ENCODE results near the gene MICAL2.

Gene MICAL2

DNA sequence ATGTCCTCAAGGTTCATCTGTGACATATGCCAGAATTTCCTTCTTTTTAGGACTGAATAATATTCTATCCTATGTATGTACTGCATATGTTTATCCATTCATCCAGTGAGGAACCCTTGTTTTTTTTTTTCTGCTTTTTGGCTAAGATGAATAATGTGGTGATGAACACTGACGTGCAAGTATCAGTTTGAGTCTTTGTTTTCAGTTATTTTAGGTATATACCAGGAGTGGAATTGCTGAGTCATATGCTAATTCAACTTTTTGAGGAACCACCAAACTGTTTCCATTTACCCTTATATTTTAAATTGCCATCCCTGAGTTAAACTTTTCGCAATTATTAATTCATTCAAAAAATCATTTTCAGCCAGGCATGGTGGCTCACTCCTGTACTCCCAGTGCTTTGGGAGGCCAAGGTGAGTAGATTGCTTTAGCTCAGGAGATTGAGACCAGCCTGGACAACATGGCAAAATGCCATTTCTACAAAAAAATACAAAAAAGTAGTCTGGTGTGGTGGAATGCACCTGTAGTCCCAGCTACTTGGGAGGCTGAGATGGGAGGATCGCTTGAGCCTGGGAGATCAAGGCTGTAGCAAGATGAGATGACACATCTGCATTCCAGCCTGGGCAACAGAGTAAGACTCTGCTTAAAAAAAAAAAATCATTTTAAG is 64.2 kb downstream of the MICAL2 start:
- DNase-seq, result no peak

- DNase-seq, result no peak
These were observed 65.4 kb downstream of the MICAL2 start for GRCh38 chr11:12175694-12176241.

DNA sequence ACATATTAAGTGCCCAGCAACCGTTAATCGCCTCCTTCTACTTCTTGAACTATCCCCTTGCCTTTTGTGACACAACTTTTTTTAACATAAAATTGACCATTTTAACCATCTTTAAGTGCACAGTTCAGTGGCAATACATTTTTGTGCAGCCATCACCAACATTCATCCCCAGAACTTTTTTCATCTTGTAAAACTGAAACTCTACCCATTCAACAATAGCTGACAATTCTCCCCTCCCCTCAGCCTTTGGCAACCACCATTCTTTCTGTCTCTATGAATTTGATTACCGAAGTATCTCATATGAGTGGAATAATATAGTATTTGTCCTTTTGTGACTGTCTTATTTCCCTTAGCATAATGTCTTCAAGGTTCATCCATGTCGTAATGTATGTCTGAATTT is 66.0 kb downstream of the MICAL2 start:
- DNase-seq, result no peak

DNA sequence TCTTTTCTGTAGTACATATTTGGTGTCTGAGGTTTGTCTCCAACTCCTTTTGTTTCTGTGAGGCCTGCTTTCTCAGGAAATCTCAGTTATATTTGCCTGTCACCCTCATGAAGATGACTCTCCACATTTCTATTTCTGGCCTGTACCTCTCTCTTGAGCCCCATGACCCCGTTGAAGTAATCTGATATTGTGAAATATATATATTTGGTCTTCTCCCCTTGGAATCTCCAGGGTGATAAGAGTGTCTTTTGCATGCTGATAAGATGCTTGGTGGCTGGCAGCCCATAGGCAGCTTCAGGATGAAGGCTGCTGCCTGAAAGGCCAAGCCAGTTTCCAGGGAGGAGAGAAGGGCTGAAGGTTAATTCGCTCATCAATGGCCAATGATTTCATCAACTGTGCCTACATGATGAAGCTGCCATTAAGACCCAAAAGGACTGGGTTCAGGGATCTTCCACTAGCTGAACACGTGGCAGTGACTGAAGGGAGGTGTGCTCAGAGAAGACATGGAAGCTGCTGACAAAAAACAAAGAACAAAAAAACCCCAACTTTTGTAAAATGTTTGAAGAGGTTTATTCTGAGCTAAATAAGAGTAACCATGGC is 67.4 kb downstream of the MICAL2 start:
- DNase-seq, result no peak

DNA sequence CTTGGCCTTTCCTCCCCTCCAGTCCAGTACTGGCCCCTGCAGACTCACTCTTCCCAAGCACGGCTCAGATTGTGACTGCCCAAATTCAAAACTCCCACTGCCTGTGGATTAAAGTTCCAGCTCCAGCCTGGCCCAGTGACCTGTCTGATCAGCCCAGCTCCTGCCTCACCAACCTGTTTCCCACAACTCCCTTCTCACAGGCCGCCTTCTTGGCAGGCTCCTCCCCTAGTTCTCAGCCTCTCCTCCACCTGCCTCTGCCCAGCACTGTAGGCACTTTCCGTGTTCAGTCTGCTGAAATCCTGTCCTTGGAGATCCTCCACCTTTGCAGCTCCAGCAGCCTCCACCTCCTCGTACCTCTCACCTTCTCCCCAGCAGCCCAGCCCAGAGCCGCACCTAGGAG is 68.6 kb downstream of the MICAL2 start:
- no peak for DNase-seq

DNA sequence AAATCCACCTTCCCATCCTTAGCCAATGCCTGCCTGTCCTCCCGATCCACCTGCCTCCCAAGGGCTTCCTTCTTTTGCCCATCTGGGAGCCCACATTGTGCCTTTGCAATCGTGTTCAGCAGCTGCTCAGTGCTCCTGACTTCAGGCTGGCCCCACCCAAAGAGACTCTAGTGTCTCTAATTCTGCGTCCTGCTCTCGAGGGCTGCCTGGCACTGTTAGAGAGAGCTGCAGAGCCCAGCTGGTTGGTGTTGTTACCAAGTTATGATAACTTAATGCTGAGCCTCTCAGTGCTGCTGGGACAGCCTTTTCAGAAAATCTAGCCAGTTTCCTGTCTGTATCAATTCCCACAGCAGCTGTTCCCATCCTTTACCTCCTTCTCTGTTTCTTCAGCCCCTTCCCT is 69.1 kb downstream of the MICAL2 start:
- DNase-seq, result no peak

DNA sequence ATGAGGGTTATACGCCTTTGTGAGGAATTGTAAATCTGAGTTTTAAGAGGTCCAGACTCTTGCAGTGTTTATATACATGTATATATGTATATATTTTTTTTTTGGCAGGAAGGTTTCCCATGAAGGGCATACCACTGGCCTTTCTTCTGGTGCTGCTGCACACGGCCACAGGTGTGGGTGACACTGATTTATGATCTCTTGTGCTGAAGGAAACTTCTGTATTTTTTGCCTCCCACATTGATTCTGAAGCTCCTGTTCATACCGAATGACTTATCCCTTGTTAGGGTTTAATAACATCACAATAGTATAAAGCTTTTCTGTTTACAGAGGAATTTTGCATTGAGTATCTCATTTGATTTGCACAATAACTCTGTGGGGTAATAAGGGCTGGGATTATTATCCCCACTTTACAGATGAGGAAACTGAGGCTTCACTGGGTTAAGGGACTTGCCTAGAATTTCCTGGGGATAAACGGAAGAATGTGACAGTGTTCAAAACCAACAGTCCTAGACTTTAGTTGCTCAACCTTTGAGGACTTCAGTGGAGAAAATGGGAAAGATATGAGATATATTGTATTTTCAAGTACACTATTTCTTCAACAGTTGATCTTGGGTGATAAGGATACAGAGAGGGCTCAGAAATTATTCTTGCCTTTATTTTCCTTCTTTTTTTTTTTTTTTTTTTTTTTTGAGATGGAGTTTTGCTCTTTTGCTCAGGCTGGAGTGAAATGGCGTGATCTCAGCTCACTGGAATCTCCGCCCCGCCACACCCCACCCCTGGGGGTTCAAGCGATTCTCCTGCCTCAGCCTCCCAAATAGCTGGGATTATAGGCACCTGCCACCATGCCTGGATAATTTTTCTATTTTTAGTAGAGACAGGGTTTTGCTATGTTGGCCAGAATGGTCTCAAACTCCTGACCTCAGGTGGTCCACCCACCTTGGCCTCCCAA is 70.1 kb downstream of the MICAL2 start:
- DNase-seq, result no peak

DNA sequence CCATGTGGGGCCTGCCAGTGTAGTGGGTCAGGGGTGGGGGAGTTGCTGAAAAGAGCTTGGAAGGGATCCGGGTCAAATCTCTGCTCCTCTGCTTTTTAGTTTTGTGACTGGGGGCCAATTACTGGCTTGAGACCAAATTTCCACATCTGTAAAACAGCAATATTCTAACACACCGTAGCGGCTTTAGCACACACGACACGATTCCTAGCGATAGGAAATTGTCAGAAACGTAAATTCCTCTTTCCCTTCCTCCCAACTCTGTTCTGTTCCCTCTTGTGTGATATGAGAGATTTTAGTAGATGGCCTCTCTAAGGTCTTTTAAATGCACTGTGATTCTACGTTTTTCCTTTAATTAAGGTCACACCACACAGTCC is 71.9 kb downstream of the MICAL2 start:
- no peak for DNase-seq

DNA sequence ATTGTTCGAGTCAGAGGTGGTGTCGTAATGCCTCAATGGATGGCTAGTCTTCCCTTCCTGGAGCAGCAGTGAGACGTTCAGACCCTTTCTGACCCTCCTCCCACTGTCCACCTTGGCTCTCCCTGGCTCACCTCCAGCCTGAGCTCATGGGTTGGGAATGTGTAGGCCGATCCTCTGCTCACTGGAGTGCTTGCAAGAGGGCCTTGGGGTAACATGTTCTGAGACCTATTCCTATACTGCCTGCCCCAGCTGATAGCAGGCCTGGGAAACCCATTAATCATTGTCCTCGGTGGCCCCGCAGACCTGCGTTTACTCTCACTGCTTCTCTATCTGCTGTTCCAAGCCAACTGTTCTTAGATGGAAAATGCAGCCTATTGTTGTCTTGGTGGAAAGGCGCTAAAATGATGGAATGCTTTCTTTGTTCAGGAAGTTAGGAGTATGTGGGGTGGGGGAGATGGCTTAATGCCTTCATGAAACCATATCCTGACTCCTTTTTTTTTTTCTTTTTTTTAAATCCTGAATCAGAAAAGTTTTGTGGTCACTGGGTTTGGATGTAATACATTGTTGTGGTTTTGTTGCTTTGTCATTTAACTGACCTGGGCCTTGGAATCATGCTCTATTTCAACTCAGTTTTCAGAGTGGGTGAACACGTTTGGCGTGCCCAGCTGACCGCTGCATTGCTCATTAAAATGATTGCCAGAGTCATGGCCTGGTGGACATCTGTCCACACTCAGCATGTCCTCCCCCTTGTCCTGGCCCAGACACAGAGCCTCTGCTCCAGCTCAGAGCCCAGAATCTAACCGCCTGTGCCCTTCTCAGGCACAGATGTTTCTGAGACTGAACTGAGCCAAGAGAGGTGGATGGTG is 72.5 kb downstream of the MICAL2 start:
- DNase-seq, result no peak

- DNase-seq, result no peak
These were observed 73.6 kb downstream of the MICAL2 start for GRCh38 chr11:12183827-12184620.

DNA sequence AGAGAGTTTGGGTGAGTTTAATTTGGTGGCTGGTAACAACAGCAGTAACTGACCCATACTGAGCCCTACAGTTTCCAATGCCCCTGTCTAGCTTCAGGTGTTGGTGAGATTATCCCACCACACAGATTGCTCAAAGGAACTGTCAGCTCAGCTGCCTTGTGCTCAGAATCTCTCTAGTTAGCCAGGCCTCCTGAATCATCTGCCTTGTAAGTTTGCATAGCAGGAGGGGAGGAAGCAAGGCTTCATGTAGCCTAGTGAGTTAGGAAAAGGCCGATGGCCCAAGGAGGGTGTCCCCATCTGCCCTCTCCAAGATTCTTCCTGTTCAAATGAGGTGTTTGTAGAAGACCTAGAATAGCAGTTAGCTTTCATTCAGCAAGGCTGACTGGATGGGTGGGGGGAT is 74.3 kb downstream of the MICAL2 start:
- DNase-seq, result no peak

DNA sequence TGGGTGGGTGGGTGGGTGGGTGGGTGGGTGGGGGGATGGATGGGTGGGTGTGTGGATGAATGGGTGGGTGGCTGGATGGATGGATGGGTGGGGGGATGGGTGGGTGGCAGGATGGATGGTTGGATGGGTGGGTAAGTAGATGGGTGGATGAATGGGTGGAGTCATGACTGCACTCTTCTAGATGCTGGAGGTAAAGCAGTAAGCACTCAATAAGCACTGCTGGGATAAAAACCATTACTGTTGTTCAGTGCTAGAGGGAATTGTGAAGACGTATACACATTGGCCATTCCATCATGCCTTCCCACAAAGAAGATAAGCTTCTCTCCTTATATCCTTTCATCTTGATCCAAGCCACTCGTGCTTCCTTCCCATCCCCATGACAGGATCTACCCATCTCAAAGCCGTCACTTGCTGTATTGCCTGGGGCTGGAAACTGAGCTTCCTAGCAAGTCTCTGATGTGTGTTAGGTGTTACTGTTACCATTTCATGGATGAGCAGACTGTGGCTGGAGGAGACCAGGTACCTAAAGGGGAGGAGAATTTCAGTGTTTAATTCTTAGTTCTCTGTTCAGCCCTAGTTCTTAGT is 74.8 kb downstream of the MICAL2 start:
- DNase-seq, result no peak

DNA sequence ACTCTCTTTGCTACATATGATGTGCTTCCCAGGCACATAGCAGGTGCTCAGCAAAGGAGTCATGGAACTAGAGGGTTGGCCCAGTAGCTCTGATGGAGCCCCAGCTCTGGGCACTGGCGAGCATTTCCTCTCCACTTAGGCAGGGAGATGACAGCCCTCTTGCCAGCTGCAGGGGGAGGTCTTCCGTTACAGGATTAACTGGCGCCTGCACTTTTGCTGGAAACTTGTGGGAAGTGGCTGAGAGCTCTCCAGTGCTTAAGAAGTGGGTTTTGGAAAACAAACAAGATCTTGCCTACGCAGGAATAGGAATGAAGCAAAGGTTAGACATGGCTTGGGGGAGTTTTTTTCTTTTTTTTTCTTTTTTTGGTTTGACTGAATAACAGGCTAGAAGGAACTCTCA is 75.5 kb downstream of the MICAL2 start:
- no peak for DNase-seq

DNA sequence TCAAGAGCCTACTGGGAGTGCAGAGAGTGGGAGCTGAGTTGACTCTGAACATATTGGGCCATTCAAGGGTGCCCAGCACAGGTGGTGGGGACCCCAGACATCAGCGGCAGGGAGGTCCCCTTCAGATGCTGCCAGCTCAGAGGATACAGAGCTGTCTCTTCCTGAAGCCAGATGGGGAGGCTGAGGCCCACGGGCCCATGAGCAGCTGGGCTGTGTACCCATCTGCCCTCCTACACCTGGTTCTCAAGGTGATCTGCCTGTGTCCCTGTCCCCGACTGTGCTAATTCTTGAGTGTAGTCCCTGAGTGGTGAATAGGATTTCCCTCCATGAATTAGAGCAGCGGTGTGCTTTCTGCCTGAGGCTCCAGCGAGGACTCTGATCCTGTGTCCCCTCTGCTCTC is 76.3 kb downstream of the MICAL2 start:
- no peak for DNase-seq

GRCh38 chr11:12187399-12187798 is 77.0 kb downstream of the MICAL2 start:
- DNase-seq, result no peak

- no peak for DNase-seq
These were observed 78.3 kb downstream of the MICAL2 start for GRCh38 chr11:12188548-12189317.

- DNase-seq, result no peak
These were observed 79.3 kb downstream of the MICAL2 start for GRCh38 chr11:12189543-12190235.

GRCh38 chr11:12190511-12190910 is 80.1 kb downstream of the MICAL2 start:
- DNase-seq, result no peak

DNA sequence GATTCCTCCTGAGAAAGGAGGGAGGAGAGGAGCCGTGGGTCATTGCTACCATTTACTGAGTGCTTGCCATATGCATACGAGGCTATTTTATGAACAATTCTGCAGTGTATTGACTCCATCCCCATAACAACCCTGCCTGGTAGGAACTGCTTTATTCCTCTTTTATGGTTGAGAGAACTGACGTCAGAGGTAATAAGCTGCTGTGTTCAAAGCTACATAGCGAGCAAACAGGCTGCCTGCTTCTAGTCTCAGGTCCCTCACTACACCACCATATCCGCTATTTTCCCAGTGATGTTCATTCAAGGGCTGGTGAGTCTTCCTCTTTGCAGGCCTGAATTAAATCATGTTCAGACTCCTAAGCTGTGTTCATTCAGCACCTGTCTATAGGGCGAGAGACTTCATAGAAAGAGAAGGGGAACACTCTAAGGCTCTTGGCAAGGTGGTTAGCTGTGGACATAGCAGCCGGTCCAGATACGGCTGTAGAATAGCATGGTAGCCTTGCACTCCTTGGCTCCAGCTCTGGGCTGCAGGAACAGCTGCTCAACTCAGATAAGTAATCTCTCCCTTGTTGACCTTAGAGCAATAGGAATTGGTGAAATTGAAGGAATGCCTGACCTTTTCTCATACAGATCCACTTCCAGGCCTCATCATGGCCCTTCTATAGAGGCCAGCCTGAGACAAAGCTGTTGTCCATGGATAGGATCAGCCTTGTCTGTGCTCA is 82.6 kb downstream of the MICAL2 start:
- DNase-seq, result no peak
